ENCODE measurements around the gene MBD3L2.
A peak's percentile ranks its signal among the peaks of the same experiment; 100 is the strongest.

MBD3L2 gene

DNA sequence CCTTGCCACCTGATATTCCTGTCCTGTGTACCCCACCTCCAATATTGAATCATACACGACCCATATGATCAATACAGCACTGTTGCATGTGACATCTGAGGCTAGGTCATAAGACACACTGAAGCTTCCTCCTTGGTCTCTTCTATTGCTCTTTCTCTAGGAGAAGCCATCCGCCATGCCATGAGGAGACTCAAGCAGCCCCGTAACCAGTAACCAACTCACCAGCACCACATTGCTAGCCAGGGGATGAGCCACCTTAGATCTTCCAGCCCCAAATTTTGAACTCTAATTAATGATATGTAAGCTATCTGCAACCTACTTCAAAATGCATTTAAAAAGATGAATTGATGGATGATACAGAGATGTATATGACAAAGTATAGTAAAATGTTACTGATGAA lies 49.0 kb downstream of the MBD3L2 start:
- H3K4me3 ChIP-seq (ENCODE audit: low read depth, low read length), result no peak overlapping the region
- TF ChIP-seq, protein P1, sequence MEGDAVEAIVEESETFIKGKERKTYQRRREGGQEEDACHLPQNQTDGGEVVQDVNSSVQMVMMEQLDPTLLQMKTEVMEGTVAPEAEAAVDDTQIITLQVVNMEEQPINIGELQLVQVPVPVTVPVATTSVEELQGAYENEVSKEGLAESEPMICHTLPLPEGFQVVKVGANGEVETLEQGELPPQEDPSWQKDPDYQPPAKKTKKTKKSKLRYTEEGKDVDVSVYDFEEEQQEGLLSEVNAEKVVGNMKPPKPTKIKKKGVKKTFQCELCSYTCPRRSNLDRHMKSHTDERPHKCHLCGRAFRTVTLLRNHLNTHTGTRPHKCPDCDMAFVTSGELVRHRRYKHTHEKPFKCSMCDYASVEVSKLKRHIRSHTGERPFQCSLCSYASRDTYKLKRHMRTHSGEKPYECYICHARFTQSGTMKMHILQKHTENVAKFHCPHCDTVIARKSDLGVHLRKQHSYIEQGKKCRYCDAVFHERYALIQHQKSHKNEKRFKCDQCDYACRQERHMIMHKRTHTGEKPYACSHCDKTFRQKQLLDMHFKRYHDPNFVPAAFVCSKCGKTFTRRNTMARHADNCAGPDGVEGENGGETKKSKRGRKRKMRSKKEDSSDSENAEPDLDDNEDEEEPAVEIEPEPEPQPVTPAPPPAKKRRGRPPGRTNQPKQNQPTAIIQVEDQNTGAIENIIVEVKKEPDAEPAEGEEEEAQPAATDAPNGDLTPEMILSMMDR (conservative IDR thresholded peaks at IDR 0.05; ENCODE audit: low read depth, low read length), result no peak
- DNase-seq (ENCODE audit: low read depth), result no peak

DNA sequence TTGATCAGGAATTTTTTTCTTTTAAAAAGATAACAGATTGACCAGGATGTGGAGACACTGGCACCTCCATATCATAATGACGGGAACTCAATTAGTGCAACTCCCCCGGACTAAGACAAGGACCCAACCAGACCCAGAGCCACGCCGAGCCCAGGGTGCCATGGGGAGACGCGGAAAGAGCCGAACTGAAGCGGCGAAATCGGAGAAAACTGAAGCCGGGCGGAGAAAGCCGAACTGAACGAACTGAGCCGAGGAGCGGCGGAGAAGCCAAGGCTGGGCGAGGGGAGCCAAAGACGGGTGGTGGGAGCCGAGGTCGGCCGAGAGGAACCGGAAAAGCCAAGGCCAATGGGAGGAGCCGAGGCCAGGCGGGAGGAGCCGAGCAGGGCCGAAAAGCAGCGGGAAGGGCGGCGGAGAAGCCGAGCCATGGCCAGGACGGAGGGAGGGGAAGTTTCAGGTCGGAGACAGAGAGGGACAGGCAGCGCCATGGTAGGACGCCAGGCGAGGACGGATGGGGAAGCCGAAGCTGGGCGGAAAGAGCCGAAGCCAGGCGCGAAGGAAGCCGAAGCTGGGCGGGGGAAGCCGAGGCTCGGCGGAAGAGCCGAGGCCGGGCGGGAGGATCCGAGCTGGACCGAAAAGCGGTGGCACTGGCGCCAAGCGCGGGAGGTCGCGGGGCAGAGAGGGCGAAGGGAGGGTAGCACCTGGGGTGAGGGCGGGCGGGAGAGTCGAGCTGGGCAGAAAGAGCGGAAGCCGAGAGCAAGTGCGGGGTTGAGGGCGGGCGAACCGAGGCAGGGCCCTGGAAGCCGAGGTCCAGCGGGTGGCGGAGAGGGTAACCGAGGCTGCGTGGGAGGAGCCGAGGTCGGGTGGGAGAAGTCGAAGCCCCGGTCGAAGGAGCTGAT lies 49.8 kb downstream of the MBD3L2 start:
- TF ChIP-seq, protein P1 (conservative IDR thresholded peaks at IDR 0.05; ENCODE audit: low read depth, low read length), result no peak
- peak overlapping the region; percentile 90 for H3K4me3 ChIP-seq (ENCODE audit: low read depth, low read length)
- peak; percentile 94 for DNase-seq (ENCODE audit: low read depth)

DNA sequence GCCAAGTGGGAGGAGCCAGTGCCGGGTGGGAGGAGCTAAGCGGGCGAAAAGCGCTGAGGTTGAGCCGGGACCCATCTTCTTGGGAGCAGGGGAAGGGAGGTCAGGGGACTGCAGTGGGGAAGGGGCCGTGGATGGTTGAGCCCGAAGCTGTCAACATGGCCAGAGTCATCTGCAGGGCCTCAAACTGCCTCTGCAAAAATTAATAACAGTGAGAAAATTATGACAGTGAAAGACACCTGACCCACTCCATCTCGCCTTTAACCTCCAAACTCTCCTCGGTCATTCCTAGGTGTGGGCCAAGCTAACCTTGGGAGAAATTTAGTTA lies 50.4 kb downstream of the MBD3L2 start:
- DNase-seq (ENCODE audit: low read depth), result no peak

More for the DNA sequence above, 50.4 kb downstream of the MBD3L2 start:
- TF ChIP-seq, protein P1 (conservative IDR thresholded peaks at IDR 0.05; ENCODE audit: low read depth, low read length), result no peak
- peak overlapping the region; percentile 90 for H3K4me3 ChIP-seq (ENCODE audit: low read depth, low read length)

Measured in choroid plexus epithelial cell (primary cell).